ENCODE data around the gene KCTD15.

The KCTD15 gene

DNA sequence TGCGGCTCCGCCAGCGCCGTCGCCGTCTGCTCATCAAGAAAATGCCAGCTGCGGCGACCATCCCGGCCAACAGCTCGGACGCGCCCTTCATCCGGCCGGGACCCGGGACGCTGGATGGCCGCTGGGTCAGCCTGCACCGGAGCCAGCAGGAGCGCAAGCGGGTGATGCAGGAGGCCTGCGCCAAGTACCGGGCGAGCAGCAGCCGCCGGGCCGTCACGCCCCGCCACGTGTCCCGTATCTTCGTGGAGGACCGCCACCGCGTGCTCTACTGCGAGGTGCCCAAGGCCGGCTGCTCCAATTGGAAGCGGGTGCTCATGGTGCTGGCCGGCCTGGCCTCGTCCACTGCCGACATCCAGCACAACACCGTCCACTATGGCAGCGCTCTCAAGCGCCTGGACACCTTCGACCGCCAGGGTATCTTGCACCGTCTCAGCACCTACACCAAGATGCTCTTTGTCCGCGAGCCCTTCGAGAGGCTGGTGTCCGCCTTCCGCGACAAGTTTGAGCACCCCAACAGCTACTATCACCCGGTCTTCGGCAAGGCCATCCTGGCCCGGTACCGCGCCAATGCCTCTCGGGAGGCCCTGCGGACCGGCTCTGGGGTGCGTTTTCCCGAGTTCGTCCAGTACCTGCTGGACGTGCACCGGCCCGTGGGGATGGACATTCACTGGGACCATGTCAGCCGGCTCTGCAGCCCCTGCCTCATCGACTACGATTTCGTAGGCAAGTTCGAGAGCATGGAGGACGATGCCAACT lies 24.4 kb upstream of the KCTD15 start:
- DNase-seq = no peak

DNA sequence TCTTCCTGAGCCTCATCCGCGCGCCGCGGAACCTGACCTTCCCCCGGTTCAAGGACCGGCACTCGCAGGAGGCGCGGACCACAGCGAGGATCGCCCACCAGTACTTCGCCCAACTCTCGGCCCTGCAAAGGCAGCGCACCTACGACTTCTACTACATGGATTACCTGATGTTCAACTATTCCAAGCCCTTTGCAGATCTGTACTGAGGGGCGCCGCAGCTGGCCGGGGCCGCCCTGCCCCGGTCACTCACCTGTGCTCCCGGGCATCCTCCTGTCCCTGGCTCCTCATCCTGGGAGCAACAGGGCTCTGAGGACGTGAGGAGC lies 23.9 kb upstream of the KCTD15 start:
- no peak for DNase-seq

GRCh38 chr19:33773704-33774624 lies 22.7 kb upstream of the KCTD15 start:
- DNase-seq = no peak

DNA sequence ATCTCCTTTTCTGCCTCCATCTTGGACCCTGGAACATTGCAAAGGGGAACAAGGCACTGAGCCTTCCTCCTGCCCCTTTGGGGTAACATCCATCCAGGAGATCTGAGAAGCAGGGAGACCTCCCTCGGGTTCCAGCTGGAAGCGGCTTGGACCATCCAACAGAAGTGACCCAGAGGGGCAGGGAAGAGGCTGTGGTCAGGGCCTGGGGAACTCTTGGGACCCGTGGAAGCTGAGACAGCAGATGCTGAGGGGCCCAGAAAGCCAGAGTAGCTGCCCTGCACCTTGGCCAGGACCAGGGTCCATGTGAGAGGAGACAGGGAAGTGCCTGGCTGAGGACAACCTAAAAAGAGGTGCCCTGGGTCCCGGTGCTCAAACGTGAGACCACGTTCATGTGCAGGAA lies 21.9 kb upstream of the KCTD15 start:
- no peak for DNase-seq

DNA sequence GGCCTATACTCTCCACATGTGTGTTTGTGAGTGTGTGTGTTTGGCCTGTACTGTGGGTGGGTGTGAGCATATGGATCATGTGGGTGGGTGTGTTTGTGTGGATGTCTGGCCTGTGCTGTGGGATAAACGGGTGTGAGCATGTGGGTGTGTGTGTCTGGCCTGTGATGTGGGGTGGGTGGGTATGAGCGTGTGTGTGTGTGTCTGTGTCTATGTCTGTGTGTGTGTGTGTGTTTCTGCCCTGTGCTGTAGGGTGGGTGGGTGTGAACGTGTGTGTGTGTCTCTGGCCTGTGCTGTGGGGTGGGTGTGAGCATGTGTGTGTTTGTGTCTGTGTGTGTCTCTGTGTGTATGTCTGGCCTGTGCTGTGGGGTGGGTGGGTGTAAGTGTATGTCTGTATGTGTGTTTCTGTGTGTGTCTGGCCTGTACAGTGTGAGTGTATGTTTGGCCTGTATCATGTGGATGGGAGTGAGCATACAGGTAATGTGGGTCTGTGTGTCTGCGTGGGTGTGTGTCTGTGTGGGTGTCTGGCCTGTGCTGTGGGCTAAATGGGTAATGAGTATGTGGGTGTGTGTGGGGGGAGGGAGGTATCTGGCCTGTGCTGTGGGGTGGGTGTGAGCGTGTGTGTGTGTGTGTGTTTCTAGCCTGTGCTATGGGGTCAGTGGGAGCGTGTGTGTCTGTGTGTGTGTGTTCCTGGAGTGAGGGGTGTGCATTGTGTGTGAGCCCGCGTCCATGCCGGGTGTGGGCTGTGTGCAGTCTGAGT lies 20.8 kb upstream of the KCTD15 start:
- no peak for DNase-seq

DNA sequence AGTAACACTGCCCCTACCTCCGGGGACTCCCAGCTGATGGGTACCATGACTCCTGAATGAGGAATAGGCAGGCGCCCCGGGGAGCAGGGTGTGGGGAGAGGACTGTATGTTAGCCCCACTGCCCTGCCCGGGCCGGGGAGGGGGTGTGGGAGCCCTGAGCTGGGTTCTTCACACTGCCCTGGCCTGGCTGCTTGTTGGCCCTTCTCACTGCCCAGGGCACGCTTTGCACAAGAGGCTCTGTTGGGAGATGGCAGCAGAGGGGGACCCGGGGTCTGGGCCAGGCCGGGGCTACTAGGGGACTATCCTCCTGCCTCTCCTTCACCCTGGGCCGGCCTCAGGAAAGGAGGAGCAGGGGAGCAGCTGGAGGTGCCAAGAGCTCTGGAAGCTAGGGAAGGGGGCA lies 19.3 kb upstream of the KCTD15 start:
- no peak for DNase-seq

DNA sequence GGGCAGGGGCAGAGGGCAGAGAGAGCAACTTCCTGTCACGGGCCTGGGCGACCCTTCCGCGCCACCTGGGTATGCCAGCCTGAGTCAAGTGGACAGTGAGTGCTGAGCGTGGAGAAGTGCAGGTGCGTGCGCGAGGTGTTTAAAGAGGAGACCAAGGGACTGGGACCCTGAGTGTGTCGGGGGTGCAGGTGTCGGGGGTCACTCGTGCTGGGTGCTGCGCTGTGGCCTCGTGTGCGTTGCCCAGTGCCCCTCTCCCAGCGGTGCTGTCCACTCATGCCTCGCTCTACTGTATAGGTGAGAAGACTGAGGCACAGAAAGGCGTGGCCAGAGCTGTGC lies 18.9 kb upstream of the KCTD15 start:
- no peak for DNase-seq

GRCh38 chr19:33778089-33778791 lies 18.4 kb upstream of the KCTD15 start:
- DNase-seq = peak in 1 of 2 experiments; percentile 30

DNA sequence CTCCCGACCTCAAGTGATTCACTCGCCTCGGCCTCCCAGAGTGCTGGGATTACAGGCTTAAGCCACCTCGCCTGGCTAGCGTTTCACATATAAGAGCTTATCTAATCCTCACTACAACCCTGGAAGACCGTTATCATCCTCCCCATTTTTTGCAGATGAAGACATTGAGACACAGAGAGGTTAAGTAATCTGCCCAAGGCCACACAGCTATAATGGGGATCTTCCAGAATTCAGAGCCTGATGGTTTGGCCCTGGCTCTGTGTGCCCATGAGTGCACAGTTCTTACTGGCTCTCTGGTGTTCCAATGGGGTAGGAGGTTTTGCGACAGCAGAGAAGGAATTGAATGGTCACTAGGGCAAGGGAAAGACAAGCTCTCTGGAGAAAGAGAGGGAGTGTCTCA lies 16.8 kb upstream of the KCTD15 start:
- DNase-seq = no peak

DNA sequence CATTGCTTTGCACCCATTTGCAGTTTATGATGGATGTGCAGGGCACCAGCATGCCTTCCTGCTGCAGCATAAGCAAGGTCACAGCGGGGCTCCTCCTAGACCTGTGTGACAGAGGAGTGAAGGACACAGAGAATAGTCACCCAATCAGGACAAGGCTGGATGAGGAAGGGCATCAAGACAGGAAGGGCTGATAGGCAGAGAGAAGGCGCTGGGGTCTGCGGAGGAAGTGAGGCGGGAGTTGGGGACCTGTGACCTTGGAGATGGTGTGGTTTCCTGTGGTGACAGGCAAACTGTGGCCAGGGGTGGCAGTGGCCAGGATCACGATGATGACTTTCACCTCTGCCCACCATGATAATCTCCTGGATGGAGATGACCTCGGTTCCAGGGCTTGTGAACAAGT lies 16.4 kb upstream of the KCTD15 start:
- no peak for DNase-seq

DNA sequence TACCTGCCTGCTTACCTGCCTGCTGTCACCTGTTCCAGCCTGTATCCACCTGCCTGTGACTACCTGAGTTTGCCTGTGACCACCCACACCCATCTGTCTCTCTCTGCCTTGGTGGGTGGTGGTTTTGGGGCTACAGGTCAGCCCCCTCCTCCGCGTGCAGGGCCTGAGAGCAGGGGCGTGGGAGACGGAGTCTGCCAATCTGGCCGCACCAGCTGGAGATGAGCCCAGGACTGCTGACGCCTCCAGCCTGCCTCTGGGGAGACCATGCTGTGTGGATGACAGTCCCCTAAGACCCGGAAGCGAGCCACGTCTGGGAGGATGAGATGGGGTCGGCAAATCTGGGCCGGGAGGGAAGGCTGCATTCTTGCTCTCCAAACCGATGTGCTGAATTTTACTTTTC lies 15.9 kb upstream of the KCTD15 start:
- DNase-seq = no peak

- DNase-seq = no peak
These were observed 15.2 kb upstream of the KCTD15 start for GRCh38 chr19:33781415-33781935.

DNA sequence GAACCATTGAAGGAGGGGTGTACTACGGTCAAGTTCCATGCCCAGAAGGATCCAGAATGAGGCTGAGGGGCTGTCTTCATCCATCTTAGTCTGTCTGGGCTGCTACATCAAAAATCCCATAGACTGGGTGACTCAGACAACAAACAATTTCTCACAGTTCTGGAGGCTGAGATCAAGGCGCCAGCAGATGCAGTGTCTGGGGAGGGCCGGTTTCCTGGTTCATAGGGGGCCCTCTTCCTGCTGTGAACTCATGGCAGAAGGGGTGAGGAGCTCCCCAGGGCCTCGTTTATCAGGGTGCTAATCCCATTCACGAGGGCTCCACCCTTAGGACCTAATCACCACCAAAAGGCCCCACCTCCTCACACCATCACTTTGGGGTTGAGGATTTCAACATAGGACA lies 14.7 kb upstream of the KCTD15 start:
- no peak for DNase-seq

GRCh38 chr19:33784432-33784831 lies 12.2 kb upstream of the KCTD15 start:
- no peak for DNase-seq

DNA sequence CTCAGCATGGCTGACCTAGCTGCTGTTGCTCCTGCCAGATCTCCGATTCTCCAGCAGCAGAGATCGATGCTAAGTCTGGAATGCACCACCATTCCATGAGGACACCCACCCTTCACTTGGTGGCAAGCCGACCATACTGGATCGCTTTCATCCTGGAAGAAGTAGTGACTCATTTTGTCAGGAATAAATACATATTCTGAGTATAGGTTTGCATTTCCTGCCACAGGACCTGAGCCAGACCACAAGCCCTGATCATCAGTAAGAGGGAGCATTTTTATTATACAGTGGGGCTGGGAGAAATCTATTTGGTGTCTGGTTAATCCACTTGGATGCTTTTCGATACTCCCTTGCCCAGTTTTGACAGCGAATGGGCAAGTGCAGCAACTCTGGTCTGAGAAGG lies 10.9 kb upstream of the KCTD15 start:
- no peak for DNase-seq

DNA sequence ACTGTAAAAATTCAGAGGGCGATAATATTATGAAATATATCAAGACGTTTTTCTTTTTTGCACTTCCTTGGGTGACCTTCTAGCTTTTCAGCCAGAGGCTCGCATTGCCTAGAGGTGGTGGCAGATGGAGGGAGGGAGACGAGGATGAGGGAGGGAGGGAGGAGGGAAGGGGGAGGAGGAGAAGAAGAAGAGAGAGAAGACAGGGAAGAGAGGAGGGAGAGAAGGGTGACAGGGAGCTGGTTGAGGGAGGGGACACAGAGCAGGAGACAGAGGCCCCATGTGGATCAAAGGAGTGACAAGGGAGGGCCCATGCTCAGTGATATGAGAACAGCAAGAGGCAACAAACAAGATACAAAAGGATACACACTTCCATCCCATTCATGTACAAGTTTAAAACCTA lies 8.0 kb upstream of the KCTD15 start:
- DNase-seq = no peak

DNA sequence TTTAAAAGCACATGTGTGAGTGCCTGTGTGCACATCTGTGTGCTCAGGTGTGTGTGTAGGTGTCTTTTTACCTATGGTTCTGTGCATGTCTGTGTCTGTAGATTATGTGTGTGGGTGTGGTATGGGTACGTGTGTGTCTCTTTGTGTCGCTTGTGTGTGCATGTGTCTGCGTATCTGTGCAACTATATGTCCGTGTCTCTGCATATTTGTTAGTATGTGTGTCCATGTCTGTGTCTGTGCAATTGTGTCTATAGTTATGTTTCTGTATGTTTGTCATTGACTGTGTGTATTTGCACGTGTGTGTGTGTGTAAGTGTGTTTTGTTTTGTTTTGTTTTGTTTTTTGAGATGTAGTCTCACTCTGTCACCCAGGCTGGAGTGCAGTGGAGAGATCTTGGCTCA lies 7.3 kb upstream of the KCTD15 start:
- no peak for DNase-seq

DNA sequence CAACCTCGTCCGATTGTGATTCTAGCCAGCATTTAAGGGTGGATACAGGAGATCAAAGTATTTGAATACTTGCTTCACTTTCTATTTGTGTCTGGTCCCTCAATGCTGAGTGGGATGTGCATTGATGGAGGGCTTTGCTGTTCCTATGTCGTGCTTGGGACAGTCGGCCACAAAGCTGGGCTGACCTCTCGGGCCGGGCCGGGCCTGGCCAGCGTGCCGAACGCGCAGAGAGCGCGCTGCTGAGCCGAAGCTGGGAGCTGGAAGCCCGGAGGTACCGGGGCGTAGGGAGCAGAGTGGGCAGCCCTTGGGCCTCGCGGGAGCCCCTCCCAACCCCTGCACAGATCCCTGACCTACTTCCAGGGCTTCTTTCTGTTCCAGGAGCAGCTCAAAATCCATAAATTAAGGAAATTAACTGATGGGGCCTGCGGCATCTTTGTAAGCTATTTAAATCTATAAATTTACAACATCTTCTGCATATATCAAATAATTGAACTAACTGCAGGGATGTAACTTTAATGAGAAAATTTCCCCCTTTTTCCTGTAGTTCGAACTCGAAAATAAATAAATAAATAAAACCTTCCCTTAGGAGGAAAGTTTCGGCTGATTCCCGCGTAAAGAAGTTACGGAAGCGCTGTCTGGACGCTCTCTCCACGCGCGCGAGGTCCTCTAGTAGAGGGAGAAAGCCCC lies 1.8 kb upstream of the KCTD15 start:
- DNase-seq = no peak

DNA sequence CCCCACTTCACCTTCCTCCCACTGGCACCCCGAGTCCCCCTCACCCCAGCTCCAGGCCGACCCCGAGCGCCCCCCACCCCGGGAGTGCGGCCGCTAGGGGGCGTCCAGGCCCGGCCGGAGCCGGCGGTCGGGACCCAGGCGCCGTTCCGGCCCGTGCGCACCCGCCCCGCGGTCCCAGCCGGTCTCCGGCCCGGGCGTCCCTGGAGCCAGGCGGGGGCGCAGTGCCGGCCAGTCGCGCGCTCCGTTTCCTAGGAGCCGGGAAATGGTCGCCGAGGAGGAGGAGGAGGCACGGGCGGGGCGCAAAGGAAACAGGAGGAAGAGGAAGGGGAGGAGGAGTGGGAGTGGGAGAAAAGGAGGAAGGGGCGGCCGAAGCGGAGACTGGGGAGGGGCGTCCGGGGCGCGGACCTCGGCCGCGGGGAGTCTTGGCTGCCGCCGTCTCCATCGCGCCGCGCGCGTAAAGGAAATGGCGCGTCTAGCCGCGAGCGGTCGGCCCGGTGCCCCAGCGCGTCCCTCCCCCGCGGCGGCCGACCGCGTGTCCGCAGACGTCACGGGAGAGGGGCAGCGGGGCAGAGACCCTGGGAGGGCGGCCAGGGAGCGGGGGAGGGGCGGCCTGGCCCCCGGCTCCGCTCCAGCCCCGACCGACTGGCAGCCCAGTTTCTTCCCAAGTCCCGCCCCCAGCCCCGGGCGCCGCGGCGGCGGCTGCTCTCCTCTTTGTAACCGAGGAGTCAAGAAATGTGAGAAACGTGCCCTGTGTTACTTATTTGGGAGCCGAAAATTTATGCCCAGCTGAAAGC lies 1.1 kb upstream of the KCTD15 start:
- no peak for DNase-seq

DNA sequence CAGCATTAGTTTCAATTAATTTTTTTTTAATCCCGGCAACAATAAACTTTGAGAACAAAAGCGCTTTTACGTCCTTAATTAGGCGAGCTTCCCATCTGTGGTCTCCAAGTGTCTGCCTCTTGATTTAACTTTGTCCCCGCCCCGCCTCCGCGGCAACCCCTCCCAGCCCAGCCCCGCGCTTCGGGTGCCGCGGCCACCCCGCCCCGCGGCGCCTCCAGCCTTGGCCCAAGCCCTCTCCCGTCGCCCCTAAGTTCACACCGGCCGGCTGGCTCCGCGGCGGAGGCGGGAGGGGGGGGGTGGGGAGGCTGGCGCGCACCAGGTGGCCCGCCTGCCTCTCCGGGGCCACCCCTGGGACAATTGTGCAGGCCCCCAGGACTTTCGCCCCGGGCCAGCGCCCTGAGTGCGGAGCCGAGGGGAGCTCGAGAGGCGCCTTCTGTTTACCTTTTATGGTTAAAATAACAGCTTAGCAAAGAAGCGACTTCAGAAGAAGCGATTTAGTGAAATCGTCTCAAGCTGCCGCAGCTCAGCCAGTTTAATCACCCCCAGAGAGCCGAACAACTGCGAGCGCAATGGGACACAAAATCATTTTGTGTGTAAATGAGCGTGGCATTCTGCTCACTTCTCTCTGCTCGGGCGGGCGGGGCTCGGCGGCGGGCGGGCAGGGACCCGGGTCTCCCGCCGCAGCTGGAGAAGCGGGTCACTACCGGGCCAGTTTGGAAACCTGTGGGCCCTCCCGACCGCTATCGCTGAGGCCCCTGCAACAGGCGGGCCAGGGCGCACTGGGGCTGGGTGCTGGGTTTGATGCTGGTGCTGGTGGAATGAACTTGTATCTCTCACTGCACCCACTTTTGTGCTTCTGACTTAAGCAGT lies 1.4 kb downstream of the KCTD15 start:
- DNase-seq = no peak

Measured in cerebellar nuclear complex (tissue), 1 donor.